Hematopoietic multipotent progenitor cell treated with erythropoietin and hydrocortisone succinate and interleukin-3 and kit ligand, for 4 days (in vitro differentiated cells): Measurements from ENCODE around the gene C3orf22.

Experiments used
- DNase-seq: peaks from one replicate; pipeline ENCODE4 v3.0.0-alpha.2; 2015

The C3orf22 gene

GRCh38 chr3:126511291-126511690 is 47.4 kb downstream of the C3orf22 start:
- DNase-seq: no peak

- no peak for DNase-seq
Observed at GRCh38 chr3:126510308-126510910, 48.3 kb downstream of the C3orf22 start.

- peak; percentile 31 for DNase-seq
Observed at GRCh38 chr3:126509597-126510307, 49.0 kb downstream of the C3orf22 start.

- no peak for DNase-seq
Observed at GRCh38 chr3:126508564-126508964, 50.2 kb downstream of the C3orf22 start.

GRCh38 chr3:126507886-126508285 is 50.8 kb downstream of the C3orf22 start:
- no peak for DNase-seq

GRCh38 chr3:126503701-126504100 is 55.0 kb downstream of the C3orf22 start:
- no peak for DNase-seq

- DNase-seq: no peak
Observed at GRCh38 chr3:126502656-126503055, 56.1 kb downstream of the C3orf22 start.

- DNase-seq: no peak
Observed at GRCh38 chr3:126501736-126502135, 57.0 kb downstream of the C3orf22 start.

GRCh38 chr3:126501054-126501453 is 57.7 kb downstream of the C3orf22 start:
- no peak for DNase-seq

GRCh38 chr3:126500016-126500415 is 58.7 kb downstream of the C3orf22 start:
- no peak for DNase-seq
